CD4-positive, alpha-beta T cell treated with Interleukin-2 at 100 ng/mL for 4 hours (primary cell): ENCODE measurements around the gene ZSCAN26.
A peak's percentile ranks its signal among the peaks of the same experiment; 100 is the strongest.

Experiments
- DNase-seq: peaks from one replicate; pipeline ENCODE4 v3.0.0-alpha.2; 2020; ENCODE audit warnings: low spot score

Gene ZSCAN26

GRCh38 chr6:28266962-28267694, at the start of gene ZSCAN26:
Gene ZSCAN26, plus strand, starts transcription at chr6:28267143. Its CDS starts 4,777 bp downstream, at chr6:28271920.
- DNase-seq, result peak; percentile 93

GRCh38 chr6:28217890-28218289, 49.1 kb upstream of the ZSCAN26 start:
- no peak for DNase-seq

GRCh38 chr6:28218312-28219248, 48.4 kb upstream of the ZSCAN26 start:
- peak; percentile 16 for DNase-seq

GRCh38 chr6:28220257-28221133, 46.4 kb upstream of the ZSCAN26 start:
- DNase-seq, result no peak

- DNase-seq, result no peak
Observed at GRCh38 chr6:28224131-28225055, 42.5 kb upstream of the ZSCAN26 start.

GRCh38 chr6:28225056-28225834, 41.7 kb upstream of the ZSCAN26 start, which contains the start of gene ZSCAN9:
Gene ZSCAN9, plus strand, starts transcription at chr6:28225275. Its CDS starts 1,810 bp downstream, at chr6:28227085.
- peak; percentile 47 for DNase-seq

- DNase-seq, result no peak
Observed at GRCh38 chr6:28226460-28226859, 40.5 kb upstream of the ZSCAN26 start.

GRCh38 chr6:28232785-28233184, 34.2 kb upstream of the ZSCAN26 start:
- no peak for DNase-seq

- DNase-seq, result no peak
Observed at GRCh38 chr6:28235912-28236452, 31.0 kb upstream of the ZSCAN26 start.

- no peak for DNase-seq
Observed at GRCh38 chr6:28239636-28240035, 27.3 kb upstream of the ZSCAN26 start.

GRCh38 chr6:28240471-28240870, 26.5 kb upstream of the ZSCAN26 start:
- DNase-seq, result no peak

- DNase-seq, result no peak
Observed at GRCh38 chr6:28243946-28244345, 23.0 kb upstream of the ZSCAN26 start.

- DNase-seq, result no peak
Observed at GRCh38 chr6:28245206-28245941, 21.6 kb upstream of the ZSCAN26 start.

GRCh38 chr6:28248916-28249315, 18.0 kb upstream of the ZSCAN26 start:
- no peak for DNase-seq

GRCh38 chr6:28250747-28251146, 16.2 kb upstream of the ZSCAN26 start:
- no peak for DNase-seq

- DNase-seq, result peak; percentile 25
Observed at GRCh38 chr6:28251661-28252008, 15.3 kb upstream of the ZSCAN26 start.

GRCh38 chr6:28252009-28252975, 14.7 kb upstream of the ZSCAN26 start, which contains the start of gene ZKSCAN4:
Gene ZKSCAN4, minus strand, starts transcription at chr6:28252269. Its CDS starts 289 bp downstream, at chr6:28251980.
- peak; percentile 92 for DNase-seq

GRCh38 chr6:28254121-28254519, 12.8 kb upstream of the ZSCAN26 start:
- DNase-seq, result no peak
